ENCODE measurements around the gene KICS2.

Gene KICS2

GRCh38 chr12:64181430-64182291, 40.4 kb downstream of the KICS2 start:
- H3K36me3 ChIP-seq, result no peaks in the 10 kb centered on the region
- H4K20me1 ChIP-seq, result no peaks in the 10 kb centered on the region
- no peak for TF ChIP-seq Cebpa-rat (IDR thresholded peaks at IDR 0.05)
- H3K27ac ChIP-seq, result no peak overlapping the region
- H3K27me3 ChIP-seq, result no peaks in the 10 kb centered on the region
- no peak overlapping the region for H3K4me2 ChIP-seq
- H3K4me3 ChIP-seq, result no peak overlapping the region
- H3K9ac ChIP-seq, result no peak overlapping the region
- H3K4me1 ChIP-seq, result no peaks in the 10 kb centered on the region
- H3K9me3 ChIP-seq, result no peaks in the 10 kb centered on the region

- Histone ChIP-seq H3K4me3 (no peak overlapping the region), H3K4me1 (no peaks in the 10 kb centered on the region), H4K20me1 (no peaks in the 10 kb centered on the region), H3K36me3 (no peaks in the 10 kb centered on the region), H3K27me3 (no peaks in the 10 kb centered on the region), H3K4me2 (no peak overlapping the region), H3K9ac (no peak overlapping the region), H3K27ac (no peak overlapping the region), H3K9me3 (no peaks in the 10 kb centered on the region)
- TF ChIP-seq Cebpa-rat (IDR thresholded peaks at IDR 0.05), result no peak
Measured at GRCh38 chr12:64180951-64181350, 41.1 kb downstream of the KICS2 start.

- no peak for TF ChIP-seq Cebpa-rat (IDR thresholded peaks at IDR 0.05)
- Histone ChIP-seq H4K20me1 (no peaks in the 10 kb centered on the region), H3K27me3 (no peaks in the 10 kb centered on the region), H3K4me1 (no peaks in the 10 kb centered on the region), H3K27ac (no peak overlapping the region), H3K4me3 (no peak overlapping the region), H3K9me3 (no peaks in the 10 kb centered on the region), H3K9ac (no peak overlapping the region), H3K36me3 (no peaks in the 10 kb centered on the region), H3K4me2 (no peak overlapping the region)
Measured at GRCh38 chr12:64178122-64178521, 44.0 kb downstream of the KICS2 start.

- Histone ChIP-seq H3K36me3 (no peaks in the 10 kb centered on the region), H4K20me1 (no peaks in the 10 kb centered on the region), H3K9ac (no peak overlapping the region), H3K4me3 (no peak overlapping the region), H3K4me1 (no peaks in the 10 kb centered on the region), H3K27me3 (no peaks in the 10 kb centered on the region), H3K4me2 (no peak overlapping the region), H3K27ac (no peak overlapping the region), H3K9me3 (no peaks in the 10 kb centered on the region)
- no peak for TF ChIP-seq Cebpa-rat (IDR thresholded peaks at IDR 0.05)
Measured at GRCh38 chr12:64177001-64177400, 45.1 kb downstream of the KICS2 start.

- Histone ChIP-seq H3K9ac (no peak overlapping the region), H3K27ac (no peak overlapping the region), H4K20me1 (no peaks in the 10 kb centered on the region), H3K9me3 (no peaks in the 10 kb centered on the region), H3K4me3 (no peak overlapping the region), H3K27me3 (no peaks in the 10 kb centered on the region), H3K36me3 (no peaks in the 10 kb centered on the region), H3K4me1 (no peaks in the 10 kb centered on the region), H3K4me2 (no peak overlapping the region)
- no peak for TF ChIP-seq Cebpa-rat (IDR thresholded peaks at IDR 0.05)
Measured at GRCh38 chr12:64175254-64175945, 46.7 kb downstream of the KICS2 start.

- Histone ChIP-seq H3K27me3 (no peaks in the 10 kb centered on the region), H3K27ac (no peak overlapping the region), H3K36me3 (no peaks in the 10 kb centered on the region), H3K4me2 (no peak overlapping the region), H3K4me3 (no peak overlapping the region), H3K9ac (no peak overlapping the region), H3K9me3 (no peaks in the 10 kb centered on the region), H3K4me1 (no peaks in the 10 kb centered on the region), H4K20me1 (no peaks in the 10 kb centered on the region)
- no peak for TF ChIP-seq Cebpa-rat (IDR thresholded peaks at IDR 0.05)
Measured at GRCh38 chr12:64173456-64173855, 48.6 kb downstream of the KICS2 start.
